ENCODE data around the gene UNC79. TPM values are rescaled to one million over a fixed set of nuclear protein-coding genes. Genes with fewer than 3 reads are reported as not detected.
A peak's percentile ranks its signal among the peaks of the same experiment; 100 is the strongest.

Gene UNC79
- total RNA-seq, 1 donor from 2014 or later = 2.2 TPM

GRCh38 chr14:93751946-93752655 is 321.4 kb downstream of the UNC79 start:
- Histone ChIP-seq H3K79me2 (ENCODE audit: low read depth) (no peaks in the 10 kb centered on the region), H3K9me3 (ENCODE audit: low read depth) (no peaks in the 10 kb centered on the region), H3K36me3 (no peaks in the 10 kb centered on the region), H3K4me2 (no peak overlapping the region), H3F3A (ENCODE audit: low read depth) (peaks cover 14% of the 10 kb centered on the region), H3K9ac (no peak overlapping the region), H3K4me1 (peaks cover 28% of the 10 kb centered on the region), H3K4me3 (no peak overlapping the region), H3K27me3 (no peaks in the 10 kb centered on the region), H4K20me1 (ENCODE audit: low read depth) (no peaks in the 10 kb centered on the region), H3K27ac (no peak overlapping the region), H2AFZ (replicated peaks) (no peak overlapping the region)
- no peak for TF ChIP-seq EZH2 (IDR thresholded peaks at IDR 0.05)
- TF ChIP-seq EZH2phosphoT487 (IDR thresholded peaks at IDR 0.05) = no peak
- TF ChIP-seq CTCF (IDR thresholded peaks at IDR 0.05) = no peak
- peaks cover 2% of the 10 kb centered on the region for H3K27me3 Mint-ChIP-seq (ENCODE audit: insufficient read depth, low read depth)
- H3K9me3 Mint-ChIP-seq = peaks cover 4% of the 10 kb centered on the region
- no peak overlapping the region for H3K4me3 Mint-ChIP-seq
- no peak for DNase-seq (ENCODE audit: low spot score)
- H3K36me3 Mint-ChIP-seq = no peaks in the 10 kb centered on the region
- no peak overlapping the region for H3K27ac Mint-ChIP-seq
- H3K4me1 Mint-ChIP-seq = peaks cover 30% of the 10 kb centered on the region

DNA sequence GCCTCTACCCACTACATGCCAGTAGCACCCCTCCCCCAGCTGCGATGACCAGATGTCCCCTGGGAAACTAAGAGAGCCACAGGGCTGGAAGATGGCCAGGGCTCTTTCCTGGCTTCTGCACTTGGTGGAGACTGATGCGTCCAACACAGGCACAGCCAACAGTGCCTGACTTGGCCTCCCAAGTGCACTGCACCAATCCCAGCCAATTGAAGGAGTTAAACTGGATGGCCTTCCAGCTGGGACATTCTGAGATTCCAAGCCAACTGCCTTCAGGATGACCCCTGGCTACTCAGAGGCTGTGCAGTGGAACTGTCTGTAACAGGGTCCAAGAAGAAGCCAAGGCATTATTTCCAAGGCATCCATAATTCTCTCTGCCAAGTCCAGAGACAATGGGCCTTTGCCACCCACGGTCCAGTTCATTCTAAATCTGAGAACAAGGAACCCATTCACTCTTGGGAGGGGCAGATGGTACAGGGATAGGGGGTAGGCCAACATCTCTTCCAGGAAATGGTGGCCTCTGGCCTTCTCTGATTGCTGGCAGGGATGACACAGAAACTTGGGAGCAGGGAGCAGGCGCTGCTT is 322.3 kb downstream of the UNC79 start:
- Histone ChIP-seq H3K27ac (no peak overlapping the region), H3K36me3 (no peaks in the 10 kb centered on the region), H3K4me2 (no peak overlapping the region), H4K20me1 (ENCODE audit: low read depth) (no peaks in the 10 kb centered on the region), H3F3A (ENCODE audit: low read depth) (peaks cover 14% of the 10 kb centered on the region), H3K79me2 (ENCODE audit: low read depth) (no peaks in the 10 kb centered on the region), H3K9ac (no peak overlapping the region), H3K9me3 (ENCODE audit: low read depth) (no peaks in the 10 kb centered on the region), H3K27me3 (no peaks in the 10 kb centered on the region), H2AFZ (replicated peaks) (no peak overlapping the region), H3K4me3 (no peak overlapping the region), H3K4me1 (peaks cover 28% of the 10 kb centered on the region)
- H3K4me1 Mint-ChIP-seq = peaks cover 21% of the 10 kb centered on the region
- H3K27ac Mint-ChIP-seq = no peak overlapping the region
- no peaks in the 10 kb centered on the region for H3K36me3 Mint-ChIP-seq
- no peak overlapping the region for H3K4me3 Mint-ChIP-seq
- no peak for TF ChIP-seq EZH2phosphoT487 (IDR thresholded peaks at IDR 0.05)
- peaks cover 4% of the 10 kb centered on the region for H3K9me3 Mint-ChIP-seq
- DNase-seq (ENCODE audit: low spot score) = no peak
- peaks cover 2% of the 10 kb centered on the region for H3K27me3 Mint-ChIP-seq (ENCODE audit: insufficient read depth, low read depth)

DNA sequence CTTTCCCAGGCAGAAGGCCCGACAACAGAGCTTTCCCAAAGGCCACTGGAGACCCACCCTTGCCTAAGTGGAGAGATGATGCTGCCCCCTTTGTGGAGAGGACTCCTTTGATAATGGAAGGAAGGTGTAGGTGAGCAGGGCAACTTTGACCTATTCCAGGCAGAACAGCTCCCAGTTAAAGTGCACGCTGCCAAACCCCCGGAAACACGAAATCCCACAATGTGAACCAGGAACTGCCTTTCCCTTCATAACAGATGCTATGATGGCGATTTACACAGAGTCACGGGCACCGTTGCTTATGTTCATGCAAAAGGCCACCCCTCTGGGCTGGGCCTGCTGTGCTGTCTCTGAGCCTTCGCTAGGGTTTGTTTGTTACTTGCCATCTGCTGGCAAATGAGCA is 322.9 kb downstream of the UNC79 start:
- Mint-ChIP-seq H3K4me3 (no peak overlapping the region), H3K27ac (no peak overlapping the region), H3K4me1 (peaks cover 17% of the 10 kb centered on the region), H3K9me3 (peaks cover 4% of the 10 kb centered on the region), H3K27me3 (ENCODE audit: insufficient read depth, low read depth) (peaks cover 2% of the 10 kb centered on the region), H3K36me3 (no peaks in the 10 kb centered on the region)
- DNase-seq (ENCODE audit: low spot score) = no peak
- Histone ChIP-seq H4K20me1 (ENCODE audit: low read depth) (no peaks in the 10 kb centered on the region), H3K4me3 (no peak overlapping the region), H3K79me2 (ENCODE audit: low read depth) (no peaks in the 10 kb centered on the region), H3K4me2 (no peak overlapping the region), H3K27ac (no peak overlapping the region), H3K36me3 (no peaks in the 10 kb centered on the region), H2AFZ (replicated peaks) (no peak overlapping the region), H3F3A (ENCODE audit: low read depth) (peaks cover 13% of the 10 kb centered on the region), H3K9me3 (ENCODE audit: low read depth) (no peaks in the 10 kb centered on the region), H3K27me3 (no peaks in the 10 kb centered on the region), H3K9ac (no peak overlapping the region), H3K4me1 (peaks cover 23% of the 10 kb centered on the region)
- TF ChIP-seq EZH2phosphoT487 (IDR thresholded peaks at IDR 0.05) (no peak), EZH2 (IDR thresholded peaks at IDR 0.05) (no peak), CTCF (IDR thresholded peaks at IDR 0.05) (no peak)

DNA sequence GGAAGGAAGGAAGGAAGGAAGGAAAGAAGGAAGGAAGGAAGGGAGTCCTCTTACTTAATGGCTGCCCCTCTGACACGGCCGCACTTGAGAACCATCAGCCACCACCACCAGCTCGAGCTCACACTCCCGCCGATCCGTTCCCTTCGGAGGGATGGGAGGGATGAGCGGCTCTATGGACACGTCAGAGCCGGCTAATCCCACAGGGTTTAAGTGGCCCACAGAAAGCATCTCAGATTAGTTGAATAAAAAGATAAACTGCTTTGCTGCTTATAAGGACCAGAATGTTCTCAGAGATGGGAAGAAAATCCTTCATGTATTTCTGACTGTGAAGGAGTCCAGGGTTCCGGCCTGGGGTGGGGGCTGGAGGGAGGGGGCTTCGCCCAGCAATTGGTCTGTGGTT is 326.5 kb downstream of the UNC79 start:
- no peak overlapping the region for H3K27ac ChIP-seq
- TF ChIP-seq EZH2 (IDR thresholded peaks at IDR 0.05) (no peak), EZH2phosphoT487 (IDR thresholded peaks at IDR 0.05) (no peak), CTCF (IDR thresholded peaks at IDR 0.05) (no peak)
- no peaks in the 10 kb centered on the region for H3K36me3 Mint-ChIP-seq

More for the DNA sequence above, 326.5 kb downstream of the UNC79 start:
- Histone ChIP-seq H2AFZ (replicated peaks) (no peak overlapping the region), H4K20me1 (ENCODE audit: low read depth) (no peaks in the 10 kb centered on the region), H3F3A (ENCODE audit: low read depth) (no peaks in the 10 kb centered on the region), H3K27me3 (no peaks in the 10 kb centered on the region), H3K4me1 (peaks cover 10% of the 10 kb centered on the region), H3K9me3 (ENCODE audit: low read depth) (no peaks in the 10 kb centered on the region), H3K4me2 (peak overlapping the region; percentile 22), H3K79me2 (ENCODE audit: low read depth) (no peaks in the 10 kb centered on the region), H3K9ac (no peak overlapping the region), H3K4me3 (no peak overlapping the region), H3K36me3 (no peaks in the 10 kb centered on the region)
- peaks cover 26% of the 10 kb centered on the region for H3K4me1 Mint-ChIP-seq
- no peak for DNase-seq (ENCODE audit: low spot score)
- no peak overlapping the region for H3K4me3 Mint-ChIP-seq
- H3K27me3 Mint-ChIP-seq (ENCODE audit: insufficient read depth, low read depth) = peaks cover 7% of the 10 kb centered on the region
- H3K27ac Mint-ChIP-seq = peak overlapping the region; percentile 33
- H3K9me3 Mint-ChIP-seq = peaks cover 4% of the 10 kb centered on the region
